K562 (cell line): ENCODE data around the gene PHF20. TPM values are rescaled to one million over a fixed set of nuclear protein-coding genes. Genes with fewer than 3 reads are reported as not detected.

Source experiments
- ATAC-seq: fragments of 200-7000 bp; cut with Tn5 transposase; 3 replicates; pipeline ENCODE4 v1.9.1; 2020; ENCODE audit warnings: moderate library complexity
- BruUV-seq: library from RNA; stranded (reverse); fragments of 400-500 nt; replicated peaks from 2 replicates; lab custom pipeline; 2021; lab: Mats Ljungman, UMichigan
- CTCF ChIA-PET: fragments of 300-600 bp; formaldehyde crosslinking; extraction: SDS; loops from one replicate; lab custom pipeline; 2021; ENCODE audit warnings: low intra/inter-chr PET ratio; lab: Yijun Ruan, JAX
- POLR2A ChIA-PET: fragments of 300-600, 350-650 bp; sonication (Branson Sonifier 250); formaldehyde crosslinking; extraction: SDS; loops from one replicate; lab custom pipeline; 2021; ENCODE audit warnings: antibody characterized with exemption, inconsistent platforms; lab: Yijun Ruan, JAX
- DNase-seq, 4 experiments: peaks; one replicate each; pipeline versions ENCODE4 v3.0.0 to v3.0.0-alpha.2; 2011 to 2018; ENCODE audit warnings: low spot score in 3 of 4, mixed read lengths in 3 of 4; ENCODE audit errors: extremely low read depth in 1 of 4
- FAIRE-seq: peaks from 2 replicates; lab custom pipeline; 2011; peaks lifted over from hg19 to GRCh38; lab: Jason Lieb, UNC
- H2AFZ ChIP-seq: 2 replicates; pipeline ENCODE4 v1.6.0; 2011; ENCODE audit warnings: low read depth, low read length, control low read depth, inconsistent platforms
- H3K27ac ChIP-seq: fragments of 200-600 bp; 3 replicates; pipeline ENCODE4 v1.8.0; 2011; ENCODE audit warnings: low read depth, mild to moderate bottlenecking, control low read depth, inconsistent platforms, low read length, moderate library complexity, mixed read lengths; ENCODE audit errors: extremely low read depth
- H3K27me3 ChIP-seq, 2 experiments: fragments of 300-600 bp in 1 of 2; 2 replicates in 1 of 2; 3 replicates in 1 of 2; pipeline versions ENCODE4 v1.6.0 to v1.8.0; 2011; ENCODE audit warnings: inconsistent platforms in 2 of 2, low read length in 2 of 2, mild to moderate bottlenecking in 1 of 2, mixed read lengths in 1 of 2, moderate library complexity in 1 of 2; ENCODE audit not compliant: control insufficient read depth in 2 of 2, insufficient read depth in 2 of 2
- H3K36me3 ChIP-seq: fragments of 300-600 bp; 3 replicates; pipeline ENCODE4 v1.8.0; 2011; ENCODE audit warnings: mild to moderate bottlenecking, low read length, inconsistent platforms; ENCODE audit not compliant: control insufficient read depth, insufficient read depth
- H3K4me1 ChIP-seq, 2 experiments: fragments of 200-600 bp in 1 of 2; replicated peaks in 1 of 2; 2 replicates in 1 of 2; 3 replicates in 1 of 2; pipeline versions ENCODE4 v1.5.1 to v1.8.0; 2011; ENCODE audit warnings: inconsistent platforms in 2 of 2, low read length in 2 of 2, mild to moderate bottlenecking in 1 of 2, mixed read lengths in 1 of 2, moderate library complexity in 1 of 2; ENCODE audit not compliant: control insufficient read depth in 2 of 2, insufficient read depth in 2 of 2
- H3K4me2 ChIP-seq: 2 replicates; pipeline ENCODE4 v1.6.1; 2011; ENCODE audit warnings: low read length, control low read depth, inconsistent platforms, mixed read lengths; ENCODE audit not compliant: insufficient read depth
- H3K4me3 ChIP-seq: fragments of 200-600 bp; sonication (generic), shearing (Covaris generic); 2 replicates; pipeline ENCODE4 v1.5.1; 2016; ENCODE audit warnings: control low read depth, inconsistent platforms
- H3K79me2 ChIP-seq: fragments of 200-600 bp; 3 replicates; pipeline ENCODE4 v1.8.0; 2011; ENCODE audit warnings: low read length, inconsistent platforms; ENCODE audit not compliant: control insufficient read depth, insufficient read depth
- H3K9ac ChIP-seq, 2 experiments: 2 replicates each; pipeline versions ENCODE4 v1.6.0 to v1.6.1; 2011; ENCODE audit warnings: low read depth in 2 of 2, low read length in 2 of 2, control low read depth in 1 of 2, inconsistent platforms in 1 of 2, mild to moderate bottlenecking in 1 of 2, mixed read lengths in 1 of 2; ENCODE audit not compliant: insufficient read depth in 1 of 2
- H3K9me1 ChIP-seq: one replicate; pipeline ENCODE4 v1.6.0; 2011; ENCODE audit warnings: inconsistent platforms, mild to moderate bottlenecking, low read length, moderate library complexity; ENCODE audit not compliant: control insufficient read depth, insufficient read depth
- H3K9me3 ChIP-seq: replicated peaks from 2 replicates; pipeline ENCODE4 v1.5.1; 2011; ENCODE audit warnings: low read depth, low read length, inconsistent platforms; ENCODE audit not compliant: control insufficient read depth, insufficient read depth
- H4K20me1 ChIP-seq: replicated peaks from 2 replicates; pipeline ENCODE4 v1.6.1; 2011; ENCODE audit warnings: low read length, inconsistent platforms, mixed read lengths; ENCODE audit not compliant: control insufficient read depth, insufficient read depth
- BRF1 ChIP-seq: IDR thresholded peaks from 3 replicates; pipeline ENCODE4 v1.6.1; 2011; ENCODE audit warnings: borderline replicate concordance, mild to moderate bottlenecking; ENCODE audit not compliant: insufficient read length; ENCODE audit errors: extremely low read depth
- ELF2 ChIP-seq: fragments of 250-450 bp; sonication (Bioruptor Pico); IDR thresholded peaks from 2 replicates; pipeline ENCODE4 v1.5.0; 2021; ENCODE audit warnings: mild to moderate bottlenecking
- GABPB1 ChIP-seq: sonication (generic); formaldehyde crosslinking; IDR thresholded peaks from 2 replicates; pipeline ENCODE4 v1.8.0; 2022; ENCODE audit warnings: mild to moderate bottlenecking, missing genetic modification reagents
- KAT8 ChIP-seq: fragments of 450-650 bp; IDR thresholded peaks from 2 replicates; pipeline ENCODE4 v1.6.1; 2016; ENCODE audit warnings: low read depth, mild to moderate bottlenecking
- MAFG ChIP-seq: fragments of 450-650 bp; conservative IDR thresholded peaks from 2 replicates; pipeline ENCODE4 v1.6.1; 2016; ENCODE audit warnings: missing genetic modification characterization, missing compliant biosample characterization
- NFIC ChIP-seq: fragments of 450-650 bp; IDR thresholded peaks from 2 replicates; pipeline ENCODE4 v1.6.1; 2017; ENCODE audit warnings: mild to moderate bottlenecking, inconsistent platforms
- NR4A1 ChIP-seq, 2 experiments: fragments of 250-450 bp in 1 of 2; fragments of 450-650 bp in 1 of 2; sonication (Bioruptor Pico) in 1 of 2; IDR thresholded peaks; 2 replicates each; pipeline versions ENCODE4 v1.4.0 to v1.6.1; 2016 to 2020; ENCODE audit warnings: mild to moderate bottlenecking in 2 of 2, missing compliant biosample characterization in 1 of 2, missing genetic modification characterization in 1 of 2, moderate library complexity in 1 of 2
- POLR3G ChIP-seq: IDR thresholded peaks from 2 replicates; pipeline ENCODE4 v1.6.1; 2011; ENCODE audit not compliant: insufficient read length, insufficient replicate concordance; ENCODE audit errors: extremely low read depth
- RBBP5 ChIP-seq: fragments of 200-600 bp; sonication (generic); IDR thresholded peaks from 2 replicates; pipeline ENCODE4 v1.6.1; 2012; ENCODE audit warnings: borderline replicate concordance, mild to moderate bottlenecking, low read length, control low read depth, inconsistent platforms; ENCODE audit not compliant: insufficient read depth, poor library complexity, severe bottlenecking
- XRCC4 ChIP-seq: IDR thresholded peaks from one replicate; pipeline ENCODE4 v1.6.1; 2011; ENCODE audit not compliant: insufficient read depth, insufficient read length; ENCODE audit errors: extremely low read depth
- ZKSCAN3 ChIP-seq: fragments of 250-450 bp; sonication (Bioruptor Pico); IDR thresholded peaks from 2 replicates; pipeline ENCODE4 v1.4.0; 2020
- ZNF274 ChIP-seq: IDR thresholded peaks from 2 replicates; pipeline ENCODE4 v1.6.1; 2011; ENCODE audit warnings: low read depth, mild to moderate bottlenecking, low read length, moderate library complexity, borderline replicate concordance
- WGBS: fragments of 100-300 bp; shearing (Covaris generic); methylation state at CpG from one replicate; pipeline ENCODE4 v1.1.6; 2016; ENCODE audit warnings: low coverage, mixed read lengths; ENCODE audit not compliant: insufficient coverage; ENCODE audit errors: missing lambda C conversion rate; 5-methylcytosine and 5-hydroxymethylcytosine counted together
- in situ Hi-C: fragments of 300-500 bp; cut with MboI; formaldehyde crosslinking; loops from 4 replicates; pipeline ENCODE4 v1.15.0; 2018; ENCODE audit warnings: inconsistent platforms, mixed read lengths
- intact Hi-C: fragments of 100-400 bp; cut with micrococcal nuclease; formaldehyde crosslinking; loops from 2 replicates; pipeline ENCODE4 v1.14.2; 2022
- polyA plus RNA-seq, 8 experiments: library from polyadenylated mRNA; depleted of rRNA in 4 of 8; stranded (reverse) in 5 of 8; unstranded in 3 of 8; fragments of >200 nt; fragmentation: Nextera tagmentation in 2 of 8; fragmentation: Illumina TruSeq in 1 of 8; extraction: Ambion mirVana in 2 of 8; extraction: Trizol in 1 of 8; gene quantifications; 2 replicates each; pipeline versions ENCODE4 v1.2.1 to v1.2.3, GENCODE V29; 2011 to 2014; ENCODE audit warnings: inconsistent platforms in 1 of 8, missing spikeins in 1 of 8
- total RNA-seq, 7 experiments: library from RNA; depleted of rRNA in 6 of 7; stranded (reverse); fragments of >200 nt in 6 of 7; fragmentation: Illumina TruSeq in 2 of 7; extraction: Trizol in 2 of 7; gene quantifications; 2 replicates each; pipeline versions ENCODE4 v1.2.1 to v1.2.3, GENCODE V29; 2011 to 2021; ENCODE audit warnings: low replicate concordance in 1 of 7
- TF ChIP-seq, protein P1 (sequence below): IDR thresholded peaks from 2 replicates; pipeline ENCODE4 v1.6.1; 2014; ENCODE audit warnings: antibody characterized with exemption
- TF ChIP-seq, protein P2 (sequence below): sonication (generic); formaldehyde crosslinking; IDR thresholded peaks from 2 replicates; pipeline ENCODE4 v1.8.0; 2023; ENCODE audit warnings: missing genetic modification reagents, mild to moderate bottlenecking, borderline replicate concordance

Gene PHF20
- total and polyA plus RNA-seq, 9 of the 15 experiments (the other 6 are each of a cell fraction or from before 2014, with no cell fraction given): 49.9 to 196 (median 70.7) TPM

DNA sequence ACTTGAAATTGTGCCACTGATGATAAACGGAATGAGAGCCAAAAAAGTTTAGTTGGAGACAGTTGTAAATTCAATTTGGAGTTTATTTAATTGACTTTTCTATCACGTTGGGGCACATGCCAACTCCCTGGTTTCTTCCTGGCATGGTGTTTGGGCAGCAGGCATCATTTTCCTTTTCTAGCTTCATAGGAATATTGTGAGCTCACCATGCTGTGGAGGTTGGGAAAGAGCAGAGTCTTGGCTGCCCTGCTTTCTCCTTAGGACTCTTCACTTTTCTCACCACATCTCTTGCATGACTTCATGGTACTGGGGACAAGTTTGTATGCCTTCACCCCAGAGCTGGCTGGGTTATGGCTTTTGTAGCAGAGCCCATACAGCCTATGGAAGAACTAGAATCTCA, 176.1 kb downstream of the PHF20 start:
- in situ Hi-C loops: no loop called here
- POLR2A ChIA-PET: interaction anchor here (1.0 to 1.8 kb wide), 3 partner anchors 204 to 206 kb away, joined by 3 to 4 read pairs (median 4); partner anchors contain the start of gene RBM39
- FAIRE-seq: no peak
- intact Hi-C loops: no loop called here
- Histone ChIP-seq H3K9me3 (no peaks in the 10 kb centered on the region), H3K4me3 (no peak overlapping the region), H4K20me1 (no peaks in the 10 kb centered on the region), H3K9me1 (peaks cover 4% of the 10 kb centered on the region), H2AFZ (no peak overlapping the region), H3K27me3 (no peaks in the 10 kb centered on the region), H3K36me3 (peaks cover 43% of the 10 kb centered on the region), H3K4me1 (peaks cover 3 to 5% of the 10 kb centered on the region in 2 experiments; a peak in 2 of 5 replicates), H3K4me2 (no peak overlapping the region), H3K79me2 (peaks cover 14% of the 10 kb centered on the region), H3K27ac (no peak overlapping the region), H3K9ac (no peak overlapping the region)
- DNase-seq: no peak
- BruUV-seq: no TSS peak
- 93% methylated on average over 2 of the region's 2 CpGs for WGBS
- CTCF ChIA-PET: no interaction called here
- ATAC-seq: no peak
- TF ChIP-seq, protein P1, sequence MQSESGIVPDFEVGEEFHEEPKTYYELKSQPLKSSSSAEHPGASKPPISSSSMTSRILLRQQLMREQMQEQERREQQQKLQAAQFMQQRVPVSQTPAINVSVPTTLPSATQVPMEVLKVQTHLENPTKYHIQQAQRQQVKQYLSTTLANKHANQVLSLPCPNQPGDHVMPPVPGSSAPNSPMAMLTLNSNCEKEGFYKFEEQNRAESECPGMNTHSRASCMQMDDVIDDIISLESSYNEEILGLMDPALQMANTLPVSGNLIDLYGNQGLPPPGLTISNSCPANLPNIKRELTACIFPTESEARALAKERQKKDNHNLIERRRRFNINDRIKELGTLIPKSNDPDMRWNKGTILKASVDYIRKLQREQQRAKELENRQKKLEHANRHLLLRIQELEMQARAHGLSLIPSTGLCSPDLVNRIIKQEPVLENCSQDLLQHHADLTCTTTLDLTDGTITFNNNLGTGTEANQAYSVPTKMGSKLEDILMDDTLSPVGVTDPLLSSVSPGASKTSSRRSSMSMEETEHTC: no peak
- TF ChIP-seq NFIC (no peak), ZNF274 (no peak), NR4A1 (CRISPR knock-in tag; IDR thresholded peaks at IDR 0.05) (no peak), NR4A1 (tag; IDR thresholded peaks at IDR 0.05) (no peak), RBBP5 (no peak), GABPB1 (CRISPR knock-in tag) (no peak), BRF1 (no peak), ELF2 (no peak), XRCC4 (no peak), MAFG (tag) (no peak), ZKSCAN3 (no peak), POLR3G (no peak), KAT8 (no peak)
- TF ChIP-seq, protein P2, sequence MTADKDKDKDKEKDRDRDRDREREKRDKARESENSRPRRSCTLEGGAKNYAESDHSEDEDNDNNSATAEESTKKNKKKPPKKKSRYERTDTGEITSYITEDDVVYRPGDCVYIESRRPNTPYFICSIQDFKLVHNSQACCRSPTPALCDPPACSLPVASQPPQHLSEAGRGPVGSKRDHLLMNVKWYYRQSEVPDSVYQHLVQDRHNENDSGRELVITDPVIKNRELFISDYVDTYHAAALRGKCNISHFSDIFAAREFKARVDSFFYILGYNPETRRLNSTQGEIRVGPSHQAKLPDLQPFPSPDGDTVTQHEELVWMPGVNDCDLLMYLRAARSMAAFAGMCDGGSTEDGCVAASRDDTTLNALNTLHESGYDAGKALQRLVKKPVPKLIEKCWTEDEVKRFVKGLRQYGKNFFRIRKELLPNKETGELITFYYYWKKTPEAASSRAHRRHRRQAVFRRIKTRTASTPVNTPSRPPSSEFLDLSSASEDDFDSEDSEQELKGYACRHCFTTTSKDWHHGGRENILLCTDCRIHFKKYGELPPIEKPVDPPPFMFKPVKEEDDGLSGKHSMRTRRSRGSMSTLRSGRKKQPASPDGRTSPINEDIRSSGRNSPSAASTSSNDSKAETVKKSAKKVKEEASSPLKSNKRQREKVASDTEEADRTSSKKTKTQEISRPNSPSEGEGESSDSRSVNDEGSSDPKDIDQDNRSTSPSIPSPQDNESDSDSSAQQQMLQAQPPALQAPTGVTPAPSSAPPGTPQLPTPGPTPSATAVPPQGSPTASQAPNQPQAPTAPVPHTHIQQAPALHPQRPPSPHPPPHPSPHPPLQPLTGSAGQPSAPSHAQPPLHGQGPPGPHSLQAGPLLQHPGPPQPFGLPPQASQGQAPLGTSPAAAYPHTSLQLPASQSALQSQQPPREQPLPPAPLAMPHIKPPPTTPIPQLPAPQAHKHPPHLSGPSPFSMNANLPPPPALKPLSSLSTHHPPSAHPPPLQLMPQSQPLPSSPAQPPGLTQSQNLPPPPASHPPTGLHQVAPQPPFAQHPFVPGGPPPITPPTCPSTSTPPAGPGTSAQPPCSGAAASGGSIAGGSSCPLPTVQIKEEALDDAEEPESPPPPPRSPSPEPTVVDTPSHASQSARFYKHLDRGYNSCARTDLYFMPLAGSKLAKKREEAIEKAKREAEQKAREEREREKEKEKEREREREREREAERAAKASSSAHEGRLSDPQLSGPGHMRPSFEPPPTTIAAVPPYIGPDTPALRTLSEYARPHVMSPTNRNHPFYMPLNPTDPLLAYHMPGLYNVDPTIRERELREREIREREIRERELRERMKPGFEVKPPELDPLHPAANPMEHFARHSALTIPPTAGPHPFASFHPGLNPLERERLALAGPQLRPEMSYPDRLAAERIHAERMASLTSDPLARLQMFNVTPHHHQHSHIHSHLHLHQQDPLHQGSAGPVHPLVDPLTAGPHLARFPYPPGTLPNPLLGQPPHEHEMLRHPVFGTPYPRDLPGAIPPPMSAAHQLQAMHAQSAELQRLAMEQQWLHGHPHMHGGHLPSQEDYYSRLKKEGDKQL: no peak
